ENCODE results near the gene PCNX2. TPM values are rescaled to one million over a fixed set of nuclear protein-coding genes. Genes with fewer than 3 reads are reported as not detected.

The PCNX2 gene
- total and polyA plus RNA-seq, 8 donors = 5.5 to 25.9 (median 8.7) TPM

- TF ChIP-seq CTCF (IDR thresholded peaks at IDR 0.05) = no peak
- ATAC-seq (no peak), FAIRE-seq (no peak), DNase-seq (no peak)
- Histone ChIP-seq H3K9me3 (no peaks in the 10 kb centered on the region), H3K4me3 (no peak overlapping the region), H3K36me3 (no peaks in the 10 kb centered on the region), H3K27ac (no peak overlapping the region), H3K27me3 (no peaks in the 10 kb centered on the region), H3K4me1 (no peaks in the 10 kb centered on the region)
- intact Hi-C loops (cut with DNase I) = no loop called here
- 88 to 92% methylated on average over 22 to 25 of the region's 25 CpGs for WGBS, 2 donors
Observed at GRCh38 chr1:232983817-232984567, 311.5 kb downstream of the PCNX2 start.

- ATAC-seq = no peak
- no peak for FAIRE-seq
- no peak for TF ChIP-seq CTCF (IDR thresholded peaks at IDR 0.05)
Observed at GRCh38 chr1:232983375-232983774, 312.1 kb downstream of the PCNX2 start.

GRCh38 chr1:232982238-232982944, 313.1 kb downstream of the PCNX2 start:
- ATAC-seq = peak in 2 of 4 donors; percentile 25 to 58
- intact Hi-C loops (cut with DNase I) = no loop called here
- no peak for TF ChIP-seq CTCF (IDR thresholded peaks at IDR 0.05)
- H3K27me3 ChIP-seq = no peaks in the 10 kb centered on the region
- no peak overlapping the region for H3K27ac ChIP-seq
- no peak overlapping the region for H3K4me3 ChIP-seq
- H3K9me3 ChIP-seq = no peaks in the 10 kb centered on the region
- no peaks in the 10 kb centered on the region for H3K36me3 ChIP-seq
- no peaks in the 10 kb centered on the region for H3K4me1 ChIP-seq
- WGBS, 2 donors = 74 to 75% methylated on average over 13 of the region's 13 CpGs
- FAIRE-seq = no peak
- DNase-seq = no peak

More at GRCh38 chr1:232983375-232983774, 312.1 kb downstream of the PCNX2 start:
- Histone ChIP-seq H3K36me3 (no peaks in the 10 kb centered on the region), H3K27me3 (no peaks in the 10 kb centered on the region), H3K9me3 (no peaks in the 10 kb centered on the region), H3K4me3 (no peak overlapping the region), H3K27ac (no peak overlapping the region), H3K4me1 (no peaks in the 10 kb centered on the region)
- WGBS, 2 donors = 94 to 98% methylated on average over 14 of the region's 14 CpGs
- intact Hi-C loops (cut with DNase I) = no loop called here
- no peak for DNase-seq

GRCh38 chr1:232980986-232981560, 314.5 kb downstream of the PCNX2 start:
- 68 to 76% methylated on average over 9 of the region's 9 CpGs for WGBS, 2 donors
- Histone ChIP-seq H3K4me3 (no peak overlapping the region), H3K4me1 (no peaks in the 10 kb centered on the region), H3K27me3 (no peaks in the 10 kb centered on the region), H3K9me3 (no peaks in the 10 kb centered on the region), H3K36me3 (no peaks in the 10 kb centered on the region), H3K27ac (no peak overlapping the region)
- DNase-seq = no peak
- ATAC-seq = no peak
- TF ChIP-seq CTCF (IDR thresholded peaks at IDR 0.05) = no peak
- intact Hi-C loops (cut with DNase I) = no loop called here
- FAIRE-seq = no peak
